Pancreas (tissue), 10 donors: Measurements from ENCODE around the gene CST1. TPM values are rescaled to one million over a fixed set of nuclear protein-coding genes. Genes with fewer than 3 reads are reported as not detected.
"Not testable (repeated sequence)": the region's sequence is repeated elsewhere in the genome, so short reads cannot be mapped to it uniquely, and the experiment has no call there.

Experiments
- ATAC-seq, 4 donors: fragments of 200-7000 bp; cut with Tn5 transposase; one replicate each; pipeline versions ENCODE4 v1.8.0 to v1.9.1; 2020; ENCODE audit warnings: mild to moderate bottlenecking in 4 of 4, moderate library complexity in 4 of 4
- DNase-seq, 6 donors: peaks; one replicate each; pipeline ENCODE4 v3.0.0-alpha.2; 2020
- FAIRE-seq: peaks from 2 replicates; lab custom pipeline; 2012; peaks lifted over from hg19 to GRCh38; lab: Jason Lieb, UNC
- H3K27ac ChIP-seq, 4 donors: fragments of 200-600 bp; sonication (generic); 1 replicate in 3 of 4; 2 replicates in 1 of 4; pipeline versions ENCODE4 v1.5.0 to v1.8.0; 2020
- H3K27me3 ChIP-seq, 4 donors: fragments of 200-600 bp; one replicate each; pipeline ENCODE4 v1.8.0; 2021
- H3K36me3 ChIP-seq, 3 donors: fragments of 200-600 bp; sonication (generic) in 1 of 3; one replicate each; pipeline versions ENCODE4 v1.5.0 to v1.8.0; 2020 to 2021
- H3K4me1 ChIP-seq, 3 donors: fragments of 200-600 bp; one replicate each; pipeline ENCODE4 v1.8.0; 2021
- H3K4me3 ChIP-seq, 4 donors: fragments of 200-600 bp; sonication (generic) in 2 of 4; one replicate each; pipeline versions ENCODE4 v1.5.0 to v1.8.0; 2020 to 2021
- H3K9me3 ChIP-seq, 4 donors: fragments of 200-600 bp; one replicate each; pipeline ENCODE4 v1.8.0; 2021
- WGBS, 2 donors: extraction: QIAGEN DNeasy Blood & Tissue Kit; methylation state at CpG; one replicate each; pipeline ENCODE4 v1.1.7; 2013; 5-methylcytosine and 5-hydroxymethylcytosine counted together
- intact Hi-C, 3 donors: fragments of 100-400 bp; cut with DNase I; formaldehyde crosslinking; loops; one replicate each; pipeline versions ENCODE4 v1.11.1 to v1.14.2; 2022
- polyA plus RNA-seq, 2 donors: library from polyadenylated mRNA; stranded (reverse); fragments of 200-250 nt; gene quantifications; one replicate each; pipeline ENCODE4 v1.2.3, GENCODE V29; 2013
- total RNA-seq, 6 donors: library from RNA; stranded (reverse); fragmentation: NEBNext Ultra II Directional in 4 of 6; extraction: Animal tissue kit (Norgen Biotek cat#: 25700) in 4 of 6; gene quantifications; one replicate each; pipeline versions ENCODE4 v1.2.1 to v1.2.4, GENCODE V29; 2021 to 2023
- TF ChIP-seq, protein P1 (sequence below), 4 donors: fragments of 200-600 bp; sonication (generic) in 3 of 4; IDR thresholded peaks; one replicate each; pipeline versions ENCODE4 v1.5.0 to v1.8.0; 2021; ENCODE audit warnings: antibody characterized with exemption in 4 of 4
- donor health status: healthy with polysubstance abuse.
- donor health status: DM: no; HTN: no; CAD: no; lungs with moderate emphysema.
- donor health status: DM: no; HTN: no; CAD: no.
- donor health status: control.
- donor health status: control.
- donor health status: Bipolar disorder and iron deficiency.
- donor health status: DM: yes; HTN: yes; CAD: no.
- donor health status: DM: no; HTN: no; CAD: no.
- donor health status: DM: no; HTN: no; CAD: no.
- donor health status: DM: yes; HTN: yes; CAD: no.

Gene CST1
- total and polyA plus RNA-seq, 8 donors: 0.21 to 0.34 TPM; not detected in 6

DNA sequence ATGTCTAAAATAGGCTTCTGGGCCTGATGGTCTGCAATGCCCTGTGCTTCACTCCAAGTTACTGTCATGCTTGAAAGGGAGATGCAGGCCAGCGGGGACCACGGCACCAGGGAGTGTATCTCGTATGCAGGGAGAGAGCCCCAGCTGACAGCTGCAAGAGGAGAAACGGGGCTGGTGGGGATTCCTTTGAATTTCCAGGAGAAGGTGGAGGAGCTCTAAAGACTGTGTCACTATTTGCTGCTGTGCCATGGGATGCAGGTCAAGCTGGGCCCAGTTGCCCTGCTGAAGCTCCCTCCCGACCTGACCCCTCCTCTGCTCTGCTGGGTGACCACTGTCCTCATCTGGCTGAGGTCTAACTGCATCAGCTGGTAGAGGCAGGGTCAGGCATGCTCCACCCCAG lies 989 bp downstream of the CST1 start:
- intact Hi-C loops: no loop called here

DNA sequence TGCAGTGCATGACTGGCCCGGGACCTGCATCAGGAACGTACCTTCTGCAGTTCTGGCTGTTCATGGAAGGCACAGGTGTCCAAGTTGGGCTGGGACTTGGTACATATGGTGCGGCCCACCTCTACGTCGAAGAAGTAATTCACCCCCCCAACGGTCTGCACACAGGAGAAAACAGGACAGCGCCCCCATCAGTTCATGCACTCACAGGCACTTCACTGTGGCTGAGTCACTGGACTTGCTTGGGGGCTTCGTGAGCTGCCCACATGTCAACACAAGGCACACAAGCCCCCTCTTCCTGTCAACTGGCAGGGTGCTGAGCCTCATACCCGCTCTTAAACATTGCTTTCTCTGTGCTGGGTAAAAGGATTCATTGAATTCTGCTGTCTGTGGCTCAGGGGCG lies 1.8 kb downstream of the CST1 start:
- H3K27me3 ChIP-seq, H3K4me1 ChIP-seq, DNase-seq, H3K4me3 ChIP-seq, H3K27ac ChIP-seq, FAIRE-seq, ATAC-seq, H3K9me3 ChIP-seq, intact Hi-C loops, H3K36me3 ChIP-seq: not testable (repeated sequence)
- WGBS, 2 donors: 60 to 71% methylated on average over 10 of the region's 10 CpGs

More for the DNA sequence above, 989 bp downstream of the CST1 start:
- DNase-seq (no peak), ATAC-seq (no peak), FAIRE-seq (no peak)
- Histone ChIP-seq H3K9me3 (no peaks in the 10 kb centered on the region), H3K4me3 (no peak overlapping the region), H3K4me1 (no peaks in the 10 kb centered on the region), H3K27me3 (no peaks in the 10 kb centered on the region), H3K27ac (no peak overlapping the region), H3K36me3 (no peaks in the 10 kb centered on the region)
- TF ChIP-seq, protein P1, sequence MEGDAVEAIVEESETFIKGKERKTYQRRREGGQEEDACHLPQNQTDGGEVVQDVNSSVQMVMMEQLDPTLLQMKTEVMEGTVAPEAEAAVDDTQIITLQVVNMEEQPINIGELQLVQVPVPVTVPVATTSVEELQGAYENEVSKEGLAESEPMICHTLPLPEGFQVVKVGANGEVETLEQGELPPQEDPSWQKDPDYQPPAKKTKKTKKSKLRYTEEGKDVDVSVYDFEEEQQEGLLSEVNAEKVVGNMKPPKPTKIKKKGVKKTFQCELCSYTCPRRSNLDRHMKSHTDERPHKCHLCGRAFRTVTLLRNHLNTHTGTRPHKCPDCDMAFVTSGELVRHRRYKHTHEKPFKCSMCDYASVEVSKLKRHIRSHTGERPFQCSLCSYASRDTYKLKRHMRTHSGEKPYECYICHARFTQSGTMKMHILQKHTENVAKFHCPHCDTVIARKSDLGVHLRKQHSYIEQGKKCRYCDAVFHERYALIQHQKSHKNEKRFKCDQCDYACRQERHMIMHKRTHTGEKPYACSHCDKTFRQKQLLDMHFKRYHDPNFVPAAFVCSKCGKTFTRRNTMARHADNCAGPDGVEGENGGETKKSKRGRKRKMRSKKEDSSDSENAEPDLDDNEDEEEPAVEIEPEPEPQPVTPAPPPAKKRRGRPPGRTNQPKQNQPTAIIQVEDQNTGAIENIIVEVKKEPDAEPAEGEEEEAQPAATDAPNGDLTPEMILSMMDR (IDR thresholded peaks at IDR 0.05): no peak
- 57 to 63% methylated on average over 5 of the region's 5 CpGs for WGBS, 2 donors

DNA sequence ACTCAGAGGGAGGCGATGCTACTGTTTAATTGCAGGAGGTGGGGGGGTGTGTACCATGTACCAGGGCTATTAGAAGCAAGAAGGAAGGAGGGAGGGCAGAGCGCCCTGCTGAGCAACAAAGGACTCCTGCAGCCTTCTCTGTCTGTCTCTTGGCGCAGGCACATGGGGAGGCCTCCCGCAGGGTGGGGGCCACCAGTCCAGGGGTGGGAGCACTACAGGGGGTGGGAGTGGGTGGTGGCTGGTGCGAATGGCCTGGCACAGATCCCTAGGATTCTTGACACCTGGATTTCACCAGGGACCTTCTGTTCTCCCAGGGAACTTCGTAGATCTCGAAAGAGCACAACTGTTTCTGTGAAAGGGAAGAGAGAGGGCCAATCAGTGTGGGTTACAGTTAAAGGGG lies 3.2 kb downstream of the CST1 start:
- FAIRE-seq, H3K9me3 ChIP-seq, intact Hi-C loops, H3K36me3 ChIP-seq, H3K27ac ChIP-seq, DNase-seq, H3K4me3 ChIP-seq, H3K27me3 ChIP-seq, ATAC-seq, H3K4me1 ChIP-seq: not testable (repeated sequence)
- WGBS, 2 donors: 50 to 56% methylated on average over 7 of the region's 7 CpGs

DNA sequence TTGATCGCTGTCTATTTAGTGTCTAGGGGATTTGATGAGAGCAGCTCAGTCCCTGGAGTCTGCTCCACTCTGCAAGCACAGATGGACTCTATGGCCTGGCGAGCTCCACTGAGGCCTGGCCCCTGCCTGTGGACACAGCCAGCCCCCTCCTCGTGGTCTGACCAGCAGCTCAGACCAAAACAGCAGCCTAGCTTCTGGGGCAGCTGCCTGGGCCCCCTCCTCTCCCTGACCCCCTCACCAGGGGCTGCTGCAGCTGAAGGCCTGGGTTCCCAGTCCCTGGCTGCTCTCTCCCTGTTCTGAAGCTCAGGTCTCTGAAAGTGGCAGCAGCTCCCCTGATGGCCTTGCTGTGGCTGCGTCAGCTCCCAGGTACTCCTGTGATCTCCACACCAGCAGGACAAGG lies 3.6 kb downstream of the CST1 start:
- H3K4me3 ChIP-seq, H3K9me3 ChIP-seq, ATAC-seq, intact Hi-C loops, FAIRE-seq, H3K4me1 ChIP-seq, DNase-seq, H3K27me3 ChIP-seq, H3K27ac ChIP-seq, H3K36me3 ChIP-seq: not testable (repeated sequence)
- WGBS, 2 donors: 66 to 76% methylated on average over 4 of the region's 4 CpGs

DNA sequence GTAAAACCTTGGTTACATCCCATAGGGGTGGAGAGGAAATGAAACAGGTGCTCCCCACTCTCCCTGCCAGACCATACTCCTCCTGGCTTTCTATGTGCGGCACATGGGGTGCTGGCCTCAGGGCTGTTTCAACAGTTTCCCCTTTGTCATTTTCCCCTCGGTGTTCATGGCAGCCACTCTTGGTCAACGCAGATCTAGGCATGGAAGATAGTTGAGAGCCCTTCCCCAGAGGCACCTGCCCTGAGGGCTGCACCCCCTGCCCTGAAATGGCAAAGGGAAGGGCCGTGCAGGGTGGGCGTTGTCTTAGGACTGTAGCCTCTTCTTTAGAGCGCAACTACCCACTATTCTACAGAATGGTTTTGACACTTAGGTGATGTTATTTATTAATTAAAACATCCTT lies 4.4 kb downstream of the CST1 start:
- Histone ChIP-seq H3K27ac (no peak overlapping the region), H3K36me3 (no peaks in the 10 kb centered on the region), H3K4me3 (no peak overlapping the region), H3K9me3 (no peaks in the 10 kb centered on the region), H3K27me3 (no peaks in the 10 kb centered on the region), H3K4me1 (no peaks in the 10 kb centered on the region)
- no peak for FAIRE-seq
- 58 to 81% methylated on average over 6 of the region's 6 CpGs for WGBS, 2 donors
- TF ChIP-seq, protein P1 (IDR thresholded peaks at IDR 0.05): no peak
- no peak for DNase-seq
- ATAC-seq: no peak
- intact Hi-C loops: no loop called here

DNA sequence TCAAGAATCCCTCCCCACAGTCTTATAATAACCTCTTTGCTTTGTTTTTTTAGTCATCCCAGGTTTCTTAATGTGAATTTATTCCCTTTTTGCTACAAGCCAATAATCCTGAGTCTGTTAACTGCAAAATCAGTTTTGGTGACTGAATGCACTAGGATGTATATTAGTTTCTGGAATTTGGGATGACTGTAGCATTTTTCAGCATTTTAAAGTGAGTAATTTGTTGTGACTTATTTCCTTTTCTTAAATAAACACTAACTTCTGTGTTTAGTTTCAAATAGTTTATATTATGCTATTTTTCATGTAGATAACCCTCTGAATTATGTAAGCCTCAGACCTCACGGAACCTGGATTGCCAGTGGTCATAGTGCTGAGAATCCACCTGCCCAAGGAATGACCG lies 5.5 kb downstream of the CST1 start:
- TF ChIP-seq, protein P1 (IDR thresholded peaks at IDR 0.05): no peak
- no peaks in the 10 kb centered on the region for H3K36me3 ChIP-seq
- no peak for DNase-seq
- no peaks in the 10 kb centered on the region for H3K27me3 ChIP-seq
- no peaks in the 10 kb centered on the region for H3K4me1 ChIP-seq
- 77 to 83% methylated on average over 2 of the region's 2 CpGs for WGBS, 2 donors
- no peak overlapping the region for H3K4me3 ChIP-seq
- no peak overlapping the region for H3K27ac ChIP-seq
- FAIRE-seq: no peak
- no peaks in the 10 kb centered on the region for H3K9me3 ChIP-seq
- intact Hi-C loops: no loop called here
- ATAC-seq: no peak
